KMS-11 (cell line): ENCODE data around the gene MCHR1.

Experiments
- H2AFZ ChIP-seq: fragments of 200-600 bp; sonication (generic); 2 replicates; pipeline ENCODE4 v1.6.1; 2016; ENCODE audit warnings: antibody characterized with exemption, mixed run types, low read depth
- H3K27ac ChIP-seq: fragments of 200-600 bp; sonication (generic); 2 replicates; pipeline ENCODE4 v1.6.1; 2016; ENCODE audit warnings: mild to moderate bottlenecking, mixed run types
- H3K27me3 ChIP-seq: fragments of 200-600 bp; sonication (generic); 2 replicates; pipeline ENCODE4 v1.6.1; 2017; ENCODE audit warnings: mild to moderate bottlenecking, low read depth, mixed run types, moderate library complexity; ENCODE audit not compliant: insufficient read depth
- H3K36me3 ChIP-seq: fragments of 200-600 bp; sonication (generic); 2 replicates; pipeline ENCODE4 v1.6.1; 2017; ENCODE audit warnings: mild to moderate bottlenecking, mixed run types; ENCODE audit not compliant: insufficient read depth
- H3K4me1 ChIP-seq: fragments of 200-600 bp; sonication (generic); 2 replicates; pipeline ENCODE4 v1.6.1; 2016; ENCODE audit warnings: mild to moderate bottlenecking, low read depth, mixed run types; ENCODE audit not compliant: poor library complexity, severe bottlenecking
- H3K4me2 ChIP-seq: fragments of 200-600 bp; sonication (generic); 2 replicates; pipeline ENCODE4 v1.7.0; 2016; ENCODE audit warnings: mild to moderate bottlenecking, mixed run types
- H3K4me3 ChIP-seq: fragments of 200-600 bp; sonication (generic); IDR thresholded peaks from 2 replicates; pipeline ENCODE4 v1.6.1; 2017; ENCODE audit warnings: low read depth, low read length, mixed read lengths; ENCODE audit not compliant: insufficient read depth
- H3K79me2 ChIP-seq: fragments of 200-600 bp; sonication (generic); 2 replicates; pipeline ENCODE4 v1.6.1; 2016; ENCODE audit warnings: low read depth, mixed run types; ENCODE audit not compliant: insufficient read depth
- H3K9ac ChIP-seq: fragments of 200-600 bp; sonication (generic); 2 replicates; pipeline ENCODE4 v1.6.1; 2016; ENCODE audit warnings: mild to moderate bottlenecking, mixed run types
- H4K20me1 ChIP-seq: fragments of 200-600 bp; sonication (generic); 2 replicates; pipeline ENCODE4 v1.6.1; 2016; ENCODE audit warnings: mild to moderate bottlenecking, mixed run types; ENCODE audit not compliant: insufficient read depth
- CTCF ChIP-seq: fragments of 200-600 bp; sonication (generic); conservative IDR thresholded peaks from 2 replicates; pipeline ENCODE4 v1.6.1; 2017; ENCODE audit warnings: low read depth, mild to moderate bottlenecking, antibody characterized with exemption, low read length, moderate library complexity, mixed read lengths

Gene MCHR1

DNA sequence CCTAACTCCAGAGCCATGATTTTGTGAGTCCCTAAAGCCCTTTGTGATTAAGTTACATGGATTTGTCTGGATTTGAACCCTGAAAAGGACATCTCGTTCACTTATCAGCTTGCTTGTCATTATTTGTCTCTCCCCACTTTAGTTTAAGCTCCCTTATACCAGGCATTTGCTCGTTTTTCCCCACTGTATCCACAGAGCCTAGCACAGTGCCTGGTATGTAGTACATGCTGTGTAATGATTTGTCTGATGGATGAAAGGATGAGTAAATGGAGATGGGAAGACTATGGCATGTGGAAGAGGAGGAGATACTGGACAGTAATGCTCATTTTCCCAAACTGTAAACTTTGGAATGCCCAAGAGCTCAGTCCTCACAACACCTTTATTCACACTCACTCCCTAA, 9.2 kb upstream of the MCHR1 start:
- Histone ChIP-seq H3K27ac (no peak overlapping the region), H3K4me2 (no peak overlapping the region), H3K4me1 (no peaks in the 10 kb centered on the region), H2AFZ (no peak overlapping the region), H3K79me2 (no peaks in the 10 kb centered on the region), H3K4me3 (no peak overlapping the region), H3K9ac (no peak overlapping the region), H3K27me3 (no peaks in the 10 kb centered on the region), H3K36me3 (no peaks in the 10 kb centered on the region), H4K20me1 (no peaks in the 10 kb centered on the region)
- no peak for TF ChIP-seq CTCF

- H4K20me1 ChIP-seq: no peaks in the 10 kb centered on the region
- H3K4me3 ChIP-seq: no peak overlapping the region
- TF ChIP-seq CTCF: no peak
- H3K4me2 ChIP-seq: no peak overlapping the region
- no peaks in the 10 kb centered on the region for H3K27me3 ChIP-seq
- no peak overlapping the region for H3K9ac ChIP-seq
- H3K79me2 ChIP-seq: no peaks in the 10 kb centered on the region
- H3K36me3 ChIP-seq: no peaks in the 10 kb centered on the region
- H2AFZ ChIP-seq: no peak overlapping the region
- no peak overlapping the region for H3K27ac ChIP-seq
- H3K4me1 ChIP-seq: no peaks in the 10 kb centered on the region
These were observed 7.9 kb upstream of the MCHR1 start for GRCh38 chr22:40671369-40671768.

GRCh38 chr22:40671796-40672360, 7.4 kb upstream of the MCHR1 start:
- Histone ChIP-seq H3K36me3 (no peaks in the 10 kb centered on the region), H3K27me3 (no peaks in the 10 kb centered on the region), H4K20me1 (no peaks in the 10 kb centered on the region), H3K4me2 (no peak overlapping the region), H3K79me2 (no peaks in the 10 kb centered on the region), H3K4me1 (no peaks in the 10 kb centered on the region), H2AFZ (no peak overlapping the region), H3K9ac (no peak overlapping the region), H3K27ac (no peak overlapping the region), H3K4me3 (no peak overlapping the region)
- TF ChIP-seq CTCF: no peak

- no peaks in the 10 kb centered on the region for H3K4me1 ChIP-seq
- no peaks in the 10 kb centered on the region for H3K27me3 ChIP-seq
- TF ChIP-seq CTCF: no peak
- no peaks in the 10 kb centered on the region for H4K20me1 ChIP-seq
- no peak overlapping the region for H2AFZ ChIP-seq
- H3K36me3 ChIP-seq: no peaks in the 10 kb centered on the region
- H3K4me3 ChIP-seq: no peak overlapping the region
- H3K4me2 ChIP-seq: no peak overlapping the region
- no peak overlapping the region for H3K27ac ChIP-seq
- H3K9ac ChIP-seq: no peak overlapping the region
- no peaks in the 10 kb centered on the region for H3K79me2 ChIP-seq
These were observed 6.3 kb upstream of the MCHR1 start for GRCh38 chr22:40673017-40673416.
